Right cardiac atrium (tissue), 5 donors: ENCODE results near the gene METRN. TPM values are rescaled to one million over a fixed set of nuclear protein-coding genes. Genes with fewer than 3 reads are reported as not detected.

ENCODE experiments used
- ATAC-seq, 2 donors: fragments of 200-7000 bp; cut with Tn5 transposase; one replicate each; pipeline versions ENCODE4 v1.8.0 to v1.9.1; 2020; ENCODE audit warnings: moderate library complexity in 2 of 2, mild to moderate bottlenecking in 1 of 2
- DNase-seq, 3 donors: peaks; one replicate each; pipeline ENCODE4 v3.0.0-alpha.2; 2020
- H3K27ac ChIP-seq: one replicate; pipeline ENCODE4 v1.5.1; 2013; ENCODE audit warnings: mild to moderate bottlenecking, low read length, control low read depth, moderate library complexity
- H3K27me3 ChIP-seq: one replicate; pipeline ENCODE4 v1.6.1; 2013; ENCODE audit not compliant: control insufficient read depth, insufficient read depth
- H3K4me1 ChIP-seq: one replicate; pipeline ENCODE4 v1.6.1; 2013; ENCODE audit warnings: low read length; ENCODE audit not compliant: control insufficient read depth, insufficient read depth
- H3K4me3 ChIP-seq: one replicate; pipeline ENCODE4 v1.5.1; 2013; ENCODE audit warnings: low read length, control low read depth
- H3K9me3 ChIP-seq: one replicate; pipeline ENCODE4 v1.6.1; 2013; ENCODE audit warnings: low read length; ENCODE audit not compliant: control insufficient read depth
- WGBS: extraction: QIAGEN DNeasy Blood & Tissue Kit; methylation state at CpG from one replicate; pipeline ENCODE4 v1.1.7; 2013; 5-methylcytosine and 5-hydroxymethylcytosine counted together
- intact Hi-C, 4 donors: fragments of 100-400 bp; cut with DNase I; formaldehyde crosslinking; loops; one replicate each; pipeline versions ENCODE4 v1.11.0 to v1.14.0; 2022 to 2023
- long read RNA-seq, 4 donors: library from polyadenylated mRNA; unstranded; transcript quantifications; one replicate each; pipeline ENCODE4 v2.0.0, GENCODE V29; 2020 to 2021
- polyA plus RNA-seq: library from polyadenylated mRNA; stranded (reverse); fragments of 200-250 nt; gene quantifications from one replicate; pipeline ENCODE4 v1.2.3, GENCODE V29; 2013
- total RNA-seq, 4 donors: library from RNA; stranded (reverse); fragmentation: NEBNext Ultra II Directional; extraction: Animal tissue kit (Norgen Biotek cat#: 25700); gene quantifications; one replicate each; pipeline ENCODE4 v1.2.1, GENCODE V29; 2021
- donor health status: healthy with polysubstance abuse.
- donor health status: DM: no; HTN: yes; CAD: no.
- donor health status: DM: no; HTN: no; CAD: no.
- donor health status: DM: no; HTN: yes; CAD: no; lungs with severe emphysema.
- donor health status: DM: yes; HTN: yes; CAD: no.

The METRN gene
- 10 to 100 TPM; 65.2 to 75.0 (median 69.4) TPM for total RNA-seq
- 68.2 TPM for polyA plus RNA-seq
- long read RNA-seq, donor 1, transcript METRN-204 (4 exons, 3,325 nt): major isoform, 149 of 259 reads
- long read RNA-seq, donor 1, transcript METRN-206 (4 exons, 503 nt): minor isoform, 5 of 259 reads
- long read RNA-seq, donor 1, transcript METRN-201 (3 exons, 915 nt): minor isoform, 59 of 259 reads
- long read RNA-seq, donor 1, partial matches to known transcripts: 8 of 259 reads
- long read RNA-seq, donor 1, other reads (novel, unspliced or antisense): 38 of 259 reads
- long read RNA-seq, donor 2, transcript METRN-201 (3 exons, 915 nt): minor isoform, 44 of 190 reads
- long read RNA-seq, donor 2, transcript METRN-204 (4 exons, 3,325 nt): major isoform, 96 of 190 reads
- long read RNA-seq, donor 2, partial matches to known transcripts: 17 of 190 reads
- long read RNA-seq, donor 2, other reads (novel, unspliced or antisense): 30 of 190 reads
- long read RNA-seq, donor 3, partial matches to known transcripts: 0 of 40 reads
- long read RNA-seq, donor 3, other reads (novel, unspliced or antisense): 40 of 40 reads
- long read RNA-seq, donor 4, transcript METRN-204 (4 exons, 3,325 nt): major isoform, 77 of 162 reads
- long read RNA-seq, donor 4, transcript METRN-201 (3 exons, 915 nt): minor isoform, 29 of 162 reads
- long read RNA-seq, donor 4, transcript METRN-206 (4 exons, 503 nt): minor isoform, 5 of 162 reads
- long read RNA-seq, donor 4, partial matches to known transcripts: 7 of 162 reads
- long read RNA-seq, donor 4, other reads (novel, unspliced or antisense): 44 of 162 reads

DNA sequence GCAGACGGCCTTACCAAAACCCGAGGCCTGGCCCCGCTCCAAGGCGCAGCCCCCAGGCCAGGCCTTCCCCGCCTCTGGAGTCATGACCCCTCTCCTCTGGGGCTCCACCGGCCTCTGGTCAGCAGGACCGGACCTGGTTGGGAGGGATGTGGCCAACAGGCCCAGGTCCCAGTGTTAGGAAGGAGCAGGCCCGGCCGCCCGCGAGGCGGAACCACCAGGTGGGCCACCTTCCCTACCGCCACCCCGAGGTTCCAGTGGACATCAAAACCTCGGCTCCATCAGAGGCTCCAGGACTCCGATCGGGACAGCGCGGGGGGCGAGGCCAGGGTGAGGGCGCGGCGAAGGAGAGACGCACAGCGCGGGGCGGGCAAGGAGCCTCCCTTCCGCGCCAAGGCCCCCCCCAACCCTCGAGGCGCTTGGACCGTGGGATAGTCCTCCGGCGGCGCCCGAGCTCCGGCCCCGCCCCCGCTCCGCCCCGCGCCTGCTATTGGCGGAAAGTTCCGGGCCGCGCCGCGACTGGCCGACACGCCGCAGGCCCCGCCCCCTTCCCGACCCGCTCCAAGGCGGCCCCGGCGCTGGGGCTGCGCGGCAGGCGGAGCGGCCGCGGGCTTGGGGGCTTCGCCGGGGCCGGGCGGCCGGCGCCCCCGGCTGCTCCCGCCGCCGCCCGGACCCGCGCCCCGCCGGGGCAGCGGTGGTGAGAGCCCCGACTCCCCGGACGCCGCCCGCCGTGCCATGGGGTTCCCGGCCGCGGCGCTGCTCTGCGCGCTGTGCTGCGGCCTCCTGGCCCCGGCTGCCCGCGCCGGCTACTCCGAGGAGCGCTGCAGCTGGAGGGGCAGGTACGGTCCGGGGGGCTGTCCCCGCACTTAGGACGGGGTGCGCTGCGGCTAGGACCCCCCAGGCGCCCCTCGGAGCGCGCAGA is at the start of gene METRN:
TSS of gene METRN (plus strand) at position 561 of the 919 bp plus-strand sequence. CDS start at position 733, 172 bp downstream.
- intact Hi-C loops: loop anchor here in 3 of 4 donors (5.0 to 10.0 kb wide), 3 partner anchors 70 to 340 kb away; partner anchors contain the start of genes CHTF18 (in 3 of the 3) and RPUSD1 (in 3 of the 3)
- Histone ChIP-seq H3K27ac (no peak within 1 kb of the TSS), H3K9me3 (no peaks in the 10 kb centered on the region), H3K4me3 (peak within 1 kb of the TSS; percentile 91), H3K27me3 (no peaks in the 10 kb centered on the region), H3K4me1 (peaks cover under 1% of the 10 kb centered on the region)
- peak; percentile 88 to 90 for ATAC-seq
- peak; percentile 93 to 99 (median 97) for DNase-seq
- WGBS: 3% methylated on average over 107 of the region's 108 CpGs

DNA sequence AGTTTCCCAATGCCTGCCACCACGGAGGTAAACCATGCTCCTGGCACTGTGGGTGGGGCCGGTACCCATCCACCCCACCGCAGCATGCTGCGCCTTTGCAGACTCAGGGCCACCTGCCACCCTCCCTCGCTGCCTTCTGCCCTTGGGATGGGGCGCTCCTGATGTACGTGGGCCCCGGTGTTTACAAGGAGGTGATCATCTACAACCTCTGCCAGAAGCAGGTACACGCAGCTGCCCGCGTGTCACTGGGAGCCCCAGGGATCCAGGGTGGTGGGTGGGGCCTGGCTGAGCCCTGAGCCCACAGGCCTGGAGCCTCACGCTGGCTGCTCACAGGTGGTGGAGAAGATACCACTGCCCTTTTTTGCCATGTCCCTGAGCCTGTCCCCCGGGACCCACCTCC is 48.3 kb upstream of the METRN start:
- H3K4me1 ChIP-seq: peaks cover 3% of the 10 kb centered on the region
- 86% methylated on average over 13 of the region's 13 CpGs for WGBS
- ATAC-seq (no peak), DNase-seq (no peak)
- H3K9me3 ChIP-seq: no peaks in the 10 kb centered on the region
- intact Hi-C loops: loop anchor here in 2 of 4 donors (10.0 kb wide), 2 partner anchors 82 to 272 kb away; partner anchors contain the start of gene NME4 (in 1 of the 2)
- no peak overlapping the region for H3K27ac ChIP-seq
- H3K27me3 ChIP-seq: no peaks in the 10 kb centered on the region
- no peak overlapping the region for H3K4me3 ChIP-seq

DNA sequence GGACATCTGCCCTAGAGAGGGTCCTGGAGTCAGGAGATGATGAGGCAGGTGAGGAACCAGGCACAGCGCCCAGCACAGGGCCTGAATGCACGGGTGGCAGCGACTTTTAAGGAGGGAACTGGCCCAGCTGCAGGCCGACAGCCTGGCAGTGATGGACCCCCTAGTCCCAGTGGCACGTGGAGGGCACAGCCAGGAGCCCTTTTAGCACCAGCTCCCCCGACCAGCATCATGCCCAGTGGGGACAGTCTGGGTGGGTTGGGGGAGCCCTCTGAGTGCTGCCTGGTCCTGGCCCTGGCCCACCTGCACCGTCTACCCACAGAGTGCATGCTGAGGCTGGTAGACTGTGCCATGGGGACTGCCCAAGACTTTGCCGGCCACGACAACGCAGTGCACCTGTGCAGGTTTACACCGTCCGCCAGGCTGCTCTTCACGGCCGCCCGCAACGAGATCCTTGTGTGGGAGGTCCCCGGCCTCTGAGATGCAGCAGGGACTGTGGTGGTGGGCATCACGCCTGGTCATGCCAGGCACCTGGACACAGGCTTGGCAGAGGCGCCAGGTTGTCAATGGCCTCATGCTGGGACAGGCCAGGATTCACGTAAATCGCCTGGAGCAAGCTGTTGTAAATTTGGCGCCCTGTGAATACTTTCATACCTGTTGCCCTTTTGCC is 47.7 kb upstream of the METRN start:
- Histone ChIP-seq H3K27ac (peak overlapping the region; percentile 22), H3K4me1 (peaks cover 3% of the 10 kb centered on the region), H3K4me3 (no peak overlapping the region), H3K9me3 (no peaks in the 10 kb centered on the region), H3K27me3 (no peaks in the 10 kb centered on the region)
- ATAC-seq: no peak
- 83% methylated on average over 22 of the region's 22 CpGs for WGBS
- intact Hi-C loops: loop anchor here in 2 of 4 donors (10.0 kb wide), 2 partner anchors 82 to 272 kb away; partner anchors contain the start of gene NME4 (in 1 of the 2)
- no peak for DNase-seq

DNA sequence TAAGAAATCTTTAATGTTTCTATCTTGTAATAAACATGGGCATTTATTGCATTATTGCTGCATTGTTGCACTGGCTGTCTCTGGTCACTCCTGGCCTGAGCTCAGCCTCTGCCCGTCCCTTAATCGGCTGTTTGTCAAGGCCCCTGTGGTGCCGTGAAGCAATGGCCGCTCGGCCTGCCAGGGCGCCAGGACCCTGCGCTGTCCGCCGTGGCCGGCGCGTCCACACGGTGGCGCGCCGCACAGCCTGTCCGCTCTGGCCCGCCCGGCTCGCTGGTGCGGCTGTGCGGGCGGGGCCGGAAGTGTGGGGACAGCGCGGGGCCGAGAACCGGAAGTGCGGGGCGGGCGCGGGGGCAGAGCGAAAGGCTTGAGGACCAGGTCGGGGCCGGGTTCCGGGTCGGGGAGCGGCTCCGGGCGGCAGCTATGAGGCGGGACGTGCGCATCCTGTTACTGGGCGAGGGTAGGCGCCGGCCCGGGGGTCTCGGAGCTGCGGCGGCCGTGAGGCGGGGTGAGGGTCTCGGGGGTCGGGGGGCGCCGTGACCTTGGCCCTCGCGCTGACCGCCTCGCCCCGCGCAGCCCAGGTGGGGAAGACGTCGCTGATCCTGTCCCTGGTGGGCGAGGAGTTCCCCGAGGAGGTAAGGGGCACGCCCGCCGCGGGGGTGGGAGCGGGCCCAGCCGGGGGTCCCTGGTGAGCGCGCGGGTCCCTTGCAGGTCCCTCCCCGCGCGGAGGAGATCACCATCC is 47.0 kb upstream of the METRN start, which contains the start of gene RHOT2:
TSS of gene RHOT2 (plus strand) at position 353 of the 739 bp plus-strand sequence. CDS start at position 421, 68 bp downstream.
- peaks cover 3% of the 10 kb centered on the region for H3K4me1 ChIP-seq
- ATAC-seq (peak; percentile 88 to 90), DNase-seq (peak; percentile 94 to 98 (median 98))
- H3K9me3 ChIP-seq: no peaks in the 10 kb centered on the region
- H3K4me3 ChIP-seq: peak within 1 kb of the TSS; percentile 89
- intact Hi-C loops: loop anchor here in 2 of 4 donors (10.0 kb wide), 2 partner anchors 83 to 273 kb away; partner anchors contain the start of gene NME4 (in 1 of the 2)
- H3K27ac ChIP-seq: peak within 1 kb of the TSS; percentile 58
- no peaks in the 10 kb centered on the region for H3K27me3 ChIP-seq
- under 1% methylated on average over 78 of the region's 78 CpGs for WGBS

- 7% methylated on average over 50 of the region's 50 CpGs for WGBS
- intact Hi-C loops: loop anchor here in 2 of 4 donors (10.0 kb wide), 2 partner anchors 84 to 274 kb away; partner anchors contain the start of gene NME4 (in 1 of the 2)
- peak overlapping the region; percentile 89 for H3K4me3 ChIP-seq
- peak overlapping the region; percentile 58 for H3K27ac ChIP-seq
- DNase-seq: no peak
- ATAC-seq: peak; percentile 1 to 2
- H3K9me3 ChIP-seq: no peaks in the 10 kb centered on the region
- no peaks in the 10 kb centered on the region for H3K27me3 ChIP-seq
- H3K4me1 ChIP-seq: peaks cover 3% of the 10 kb centered on the region
These were observed 46.3 kb upstream of the METRN start for GRCh38 chr16:668519-669171.

GRCh38 chr16:669666-670065 is 45.3 kb upstream of the METRN start:
- Histone ChIP-seq H3K27ac (no peak overlapping the region), H3K27me3 (no peaks in the 10 kb centered on the region), H3K9me3 (no peaks in the 10 kb centered on the region), H3K4me3 (no peak overlapping the region), H3K4me1 (peaks cover 3% of the 10 kb centered on the region)
- ATAC-seq (no peak), DNase-seq (no peak)
- WGBS: 96% methylated on average over 13 of the region's 13 CpGs
- intact Hi-C loops: loop anchor here in 2 of 4 donors (10.0 kb wide), 2 partner anchors 85 to 275 kb away; partner anchors contain the start of gene NME4 (in 1 of the 2)

DNA sequence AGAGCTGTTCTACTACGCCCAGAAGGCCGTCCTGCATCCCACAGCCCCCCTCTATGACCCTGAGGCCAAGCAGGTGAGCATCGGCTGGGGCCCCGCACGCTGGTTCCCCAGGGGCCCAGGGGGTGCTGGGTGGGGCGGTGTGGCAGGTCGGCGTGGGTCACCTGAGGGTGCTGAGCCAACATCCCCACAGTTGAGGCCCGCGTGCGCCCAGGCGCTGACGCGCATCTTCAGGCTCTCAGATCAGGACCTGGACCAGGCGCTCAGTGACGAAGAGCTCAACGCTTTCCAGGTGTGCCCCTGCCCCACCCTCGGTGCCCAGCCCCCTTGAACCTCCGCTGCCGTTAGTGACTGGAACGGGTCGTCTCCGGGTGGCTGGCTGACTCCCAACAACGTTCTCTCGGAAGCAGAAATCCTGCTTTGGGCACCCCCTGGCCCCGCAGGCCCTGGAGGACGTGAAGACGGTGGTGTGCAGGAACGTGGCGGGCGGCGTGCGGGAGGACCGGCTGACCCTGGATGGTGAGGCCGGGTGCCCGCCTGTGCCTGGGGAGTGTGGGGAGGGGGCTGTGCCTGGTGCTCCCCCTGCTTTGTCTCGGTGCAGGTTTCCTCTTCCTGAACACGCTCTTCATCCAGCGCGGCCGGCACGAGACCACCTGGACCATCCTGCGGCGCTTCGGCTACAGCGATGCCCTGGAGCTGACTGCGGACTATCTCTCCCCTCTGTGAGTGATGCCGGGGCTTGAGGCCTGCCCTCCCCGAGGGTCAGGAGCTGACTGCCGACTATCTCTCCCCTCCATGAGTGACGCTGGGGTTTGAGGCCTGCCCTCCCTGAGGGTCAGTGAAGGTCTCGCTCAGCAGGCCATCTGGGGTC is 44.2 kb upstream of the METRN start:
- intact Hi-C loops: no loop called here
- Histone ChIP-seq H3K27ac (no peak overlapping the region), H3K4me3 (no peak overlapping the region), H3K4me1 (peaks cover 3% of the 10 kb centered on the region), H3K27me3 (no peaks in the 10 kb centered on the region), H3K9me3 (no peaks in the 10 kb centered on the region)
- DNase-seq: no peak
- ATAC-seq: no peak
- 90% methylated on average over 52 of the region's 52 CpGs for WGBS

- no peak for ATAC-seq
These were observed 43.4 kb upstream of the METRN start for GRCh38 chr16:671353-672131.

More at GRCh38 chr16:671353-672131, 43.4 kb upstream of the METRN start:
- Histone ChIP-seq H3K27ac (no peak overlapping the region), H3K4me1 (peaks cover 3% of the 10 kb centered on the region), H3K27me3 (no peaks in the 10 kb centered on the region), H3K4me3 (no peak overlapping the region), H3K9me3 (no peaks in the 10 kb centered on the region)
- intact Hi-C loops: no loop called here
- DNase-seq: no peak
- WGBS: 85% methylated on average over 40 of the region's 40 CpGs
